Fibroblast of skin of scalp (primary cell): ENCODE measurements around the gene SPDYC.
A peak's percentile ranks its signal among the peaks of the same experiment; 100 is the strongest.
"Not testable (repeated sequence)": the region's sequence is repeated elsewhere in the genome, so short reads cannot be mapped to it uniquely, and the experiment has no call there.

ENCODE experiments used
- DNase-seq: peaks from one replicate; pipeline ENCODE4 v3.0.0-alpha.2; 2013

The SPDYC gene

GRCh38 chr11:65134240-65134951 lies 35.6 kb upstream of the SPDYC start, which contains the start of gene SYVN1:
Gene SYVN1 (minus strand): TSS chr11:65134519. CDS start chr11:65133601, 918 bp downstream.
- DNase-seq = peak; percentile 91

- peak; percentile 96 for DNase-seq
Measured at GRCh38 chr11:65134952-65135632, 34.9 kb upstream of the SPDYC start.

DNA sequence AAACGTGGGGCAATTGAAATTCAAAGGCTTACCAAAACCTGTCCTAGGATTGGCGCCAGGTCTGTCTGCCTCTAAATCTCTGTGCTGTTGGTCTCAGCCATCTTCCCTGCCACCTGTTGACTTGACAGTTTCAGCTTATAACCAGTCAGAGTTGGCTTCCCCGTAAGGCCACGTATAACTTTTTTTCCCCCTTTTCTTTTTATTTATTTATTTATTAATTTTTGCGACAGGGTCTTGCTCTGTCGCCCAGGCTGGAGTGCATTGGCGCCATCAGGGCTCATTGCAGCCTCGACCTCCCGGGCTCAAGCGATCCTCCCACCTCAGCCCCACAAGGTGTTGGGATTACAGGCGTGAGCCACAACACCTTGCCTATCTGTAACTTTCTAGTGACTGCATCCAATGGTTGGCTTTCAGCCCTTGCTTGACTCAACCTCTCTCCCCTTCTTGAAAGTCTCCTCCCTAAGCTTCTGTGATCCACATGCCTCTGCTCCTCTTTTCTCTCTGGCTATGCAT lies 34.3 kb upstream of the SPDYC start:
- DNase-seq = no peak

DNA sequence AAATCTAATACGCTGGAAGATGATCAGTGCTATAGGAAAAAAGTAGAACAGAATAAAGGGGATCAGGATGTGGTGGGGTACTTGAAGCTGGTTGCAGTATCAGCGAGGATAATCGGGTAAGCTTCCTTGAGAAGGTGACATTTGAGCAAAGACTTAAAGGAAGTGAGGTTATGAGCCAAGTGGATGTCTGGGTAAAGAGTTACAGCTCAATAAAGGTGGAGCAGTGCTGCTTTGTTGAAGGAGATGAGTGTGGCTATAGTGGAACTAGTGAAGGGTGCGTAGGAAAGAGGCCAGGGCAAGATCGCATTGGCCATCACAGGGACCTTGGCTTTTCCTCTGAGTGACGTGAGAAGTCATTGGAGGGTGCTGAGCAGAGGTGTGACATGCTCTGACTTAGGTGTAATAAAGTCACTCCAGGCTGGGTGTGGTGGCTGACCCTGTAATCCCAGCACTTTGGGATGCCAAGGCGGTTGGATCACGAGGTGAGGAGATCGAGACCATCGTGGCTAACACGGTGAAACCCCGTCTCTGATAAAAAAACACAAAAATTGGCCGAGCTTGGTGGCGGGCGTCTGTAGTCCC lies 33.4 kb upstream of the SPDYC start:
- no peak for DNase-seq

DNA sequence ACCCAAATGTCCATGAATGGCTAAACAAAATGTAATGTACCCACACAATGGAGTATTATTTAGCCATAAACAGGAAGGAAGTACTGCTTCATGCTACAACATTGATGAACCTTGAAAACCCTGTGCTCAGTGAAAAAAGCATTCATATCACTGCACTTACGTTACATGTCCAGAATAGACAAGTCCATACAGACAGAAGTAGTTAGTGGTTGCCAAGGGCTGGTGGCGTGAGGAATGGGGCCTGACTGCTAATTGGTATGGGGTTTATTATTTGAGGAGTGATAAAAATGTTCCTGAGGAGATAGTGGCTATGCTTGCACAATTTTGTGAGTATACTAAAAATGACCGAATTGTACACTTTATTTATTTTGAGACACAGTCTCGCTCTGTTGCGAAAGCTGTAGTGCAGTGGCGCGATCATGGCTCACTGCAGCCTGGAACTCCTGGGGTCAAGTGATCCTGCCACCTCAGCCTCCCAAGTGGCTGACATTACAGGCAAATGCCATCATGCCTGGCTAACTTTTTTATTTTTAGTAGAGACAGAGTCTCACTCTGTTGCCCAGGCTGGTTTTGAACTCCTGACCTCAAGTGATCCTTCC lies 28.0 kb upstream of the SPDYC start:
- no peak for DNase-seq

DNA sequence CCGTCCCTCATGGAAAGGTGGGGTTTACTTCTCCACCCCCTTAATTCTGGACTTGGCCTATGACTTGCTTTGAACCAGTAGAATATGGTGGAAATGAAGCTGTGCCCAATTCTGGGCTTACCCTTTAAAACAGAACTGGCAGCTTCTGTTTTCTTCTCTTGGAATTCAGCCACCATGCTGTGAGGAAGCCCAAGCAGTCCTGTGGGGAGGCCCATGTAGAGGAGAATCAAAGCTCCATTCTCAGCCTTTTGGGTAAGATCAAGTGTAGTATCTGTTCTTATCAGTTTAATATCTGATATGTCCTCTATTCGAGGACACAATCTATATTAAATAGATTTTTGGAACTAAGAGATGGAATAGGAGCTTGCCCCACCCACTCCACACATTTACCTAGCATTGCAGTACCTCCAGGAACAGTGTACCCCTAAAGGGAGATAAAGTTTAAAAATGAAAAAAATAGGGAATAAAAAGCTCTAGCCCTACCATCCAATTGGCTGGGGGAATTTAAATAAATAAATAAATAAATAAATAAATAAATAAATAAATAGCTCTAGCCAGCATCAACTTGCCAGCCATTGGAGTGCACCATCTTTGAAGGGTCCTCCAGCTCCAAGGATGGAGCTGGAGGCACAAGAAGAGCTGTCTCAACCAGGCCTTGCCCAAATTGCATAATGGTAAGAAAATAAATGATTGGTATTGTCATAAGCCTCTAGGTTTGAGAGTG lies 22.5 kb upstream of the SPDYC start:
- DNase-seq = no peak

- no peak for DNase-seq
Measured at GRCh38 chr11:65148657-65149056, 21.4 kb upstream of the SPDYC start.

- not testable (repeated sequence) for DNase-seq
Measured at GRCh38 chr11:65150131-65150508, 19.9 kb upstream of the SPDYC start.

GRCh38 chr11:65150509-65151299 lies 19.3 kb upstream of the SPDYC start:
- DNase-seq = peak; percentile 90

DNA sequence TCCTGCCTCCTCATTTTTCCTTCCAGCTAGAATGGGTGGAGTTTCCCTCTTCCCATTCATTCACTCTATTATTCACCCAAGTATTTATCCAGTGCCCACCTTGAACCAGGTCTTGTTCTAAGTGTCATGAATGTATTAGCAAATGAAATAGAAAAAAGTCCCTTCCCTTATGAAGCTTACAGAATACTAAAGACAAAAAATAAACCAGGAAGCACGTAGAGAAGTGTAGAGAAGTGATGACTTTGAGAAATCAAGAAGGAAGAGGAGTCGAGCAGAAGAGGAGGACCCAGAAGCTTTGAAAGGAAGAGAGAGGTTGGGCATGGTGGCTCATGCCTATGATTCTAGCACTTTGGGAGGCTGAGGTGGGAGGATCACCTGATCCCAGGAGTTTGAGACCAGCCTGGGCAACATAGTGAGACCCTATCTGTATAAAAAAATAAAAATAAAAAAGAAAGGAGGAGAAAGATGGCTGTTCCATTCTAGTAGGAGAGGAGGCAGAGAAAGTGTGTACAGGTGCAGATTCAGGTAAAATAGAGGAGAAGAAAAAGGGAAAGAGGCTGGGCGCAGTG lies 18.6 kb upstream of the SPDYC start:
- no peak for DNase-seq

DNA sequence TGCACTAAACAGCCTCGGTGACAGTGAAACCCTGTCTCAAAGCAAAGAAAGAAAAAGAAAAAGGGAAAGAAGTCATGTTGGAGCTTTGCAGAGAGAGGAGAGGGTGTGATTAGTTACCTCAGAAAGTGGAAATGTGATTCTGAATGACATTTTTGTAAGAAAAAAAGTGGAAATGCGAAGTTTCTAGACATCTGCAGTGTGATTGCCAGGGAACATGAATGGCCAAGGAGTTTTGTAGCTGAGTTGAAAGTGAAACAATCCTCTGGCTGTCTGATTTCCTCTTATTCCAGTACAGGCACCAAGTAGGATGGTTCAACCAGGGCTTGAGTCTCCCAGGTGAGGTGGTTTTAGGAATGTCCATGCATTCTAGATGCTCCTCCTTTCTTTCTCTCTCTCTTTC lies 17.9 kb upstream of the SPDYC start:
- no peak for DNase-seq

GRCh38 chr11:65156256-65156655 lies 13.8 kb upstream of the SPDYC start:
- no peak for DNase-seq

- no peak for DNase-seq
Measured at GRCh38 chr11:65156926-65157325, 13.1 kb upstream of the SPDYC start.

GRCh38 chr11:65157336-65157735 lies 12.7 kb upstream of the SPDYC start:
- no peak for DNase-seq

DNA sequence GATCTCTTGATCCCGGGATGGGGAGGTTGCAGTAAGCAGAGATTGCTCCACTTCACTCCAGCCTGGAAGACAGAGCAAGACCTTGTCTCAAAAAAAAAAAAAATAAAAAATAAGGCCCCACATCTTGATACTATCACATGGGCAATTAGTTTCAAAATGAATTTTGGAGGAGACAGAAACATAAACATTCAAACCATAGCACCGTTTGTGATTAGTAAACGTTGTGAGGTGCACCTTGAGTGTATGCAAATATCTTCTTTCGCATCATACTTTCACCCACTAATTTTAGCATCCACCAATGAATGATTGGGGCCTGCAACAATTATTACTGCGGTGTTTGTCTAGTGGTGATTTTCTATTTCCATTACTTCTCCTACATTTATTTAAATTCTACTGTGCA lies 11.0 kb upstream of the SPDYC start:
- DNase-seq = no peak

DNA sequence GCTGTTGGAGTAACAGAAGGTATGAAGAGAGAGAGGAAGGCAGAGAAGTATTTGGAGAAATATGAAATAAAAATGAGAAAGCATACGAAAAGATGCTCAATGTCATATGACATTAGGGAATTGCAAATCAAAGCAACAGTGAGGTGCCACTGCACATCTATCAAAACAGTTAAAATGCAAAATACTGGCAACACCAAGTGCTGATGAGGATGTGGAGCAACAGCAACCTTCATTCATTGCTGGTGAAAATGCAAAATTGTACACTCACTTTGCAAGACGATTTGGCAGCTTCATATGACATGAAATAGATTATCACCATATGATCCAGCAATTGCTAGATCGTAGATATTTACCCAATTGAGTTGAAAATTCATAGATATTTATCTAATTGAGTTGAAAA lies 9.4 kb upstream of the SPDYC start:
- no peak for DNase-seq

DNA sequence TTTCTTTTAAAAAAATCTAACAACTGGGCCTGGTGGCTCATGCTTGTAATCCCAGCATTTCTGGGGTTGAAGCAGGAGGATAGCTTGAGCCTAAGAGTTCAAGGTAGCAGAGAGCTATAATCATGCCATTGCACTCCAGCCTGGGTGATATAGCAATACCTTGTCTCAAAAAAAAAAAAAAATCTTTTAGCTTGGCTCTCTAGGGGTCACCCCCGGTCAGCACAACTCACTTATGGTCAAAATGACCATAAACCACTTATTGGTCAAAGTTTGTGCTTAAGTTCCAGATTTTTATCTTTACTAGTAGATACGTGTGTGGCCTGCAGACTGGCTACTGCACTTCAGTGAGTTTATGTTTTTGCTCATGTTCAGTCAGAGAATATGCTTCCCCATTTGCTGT lies 6.3 kb upstream of the SPDYC start:
- DNase-seq = no peak

DNA sequence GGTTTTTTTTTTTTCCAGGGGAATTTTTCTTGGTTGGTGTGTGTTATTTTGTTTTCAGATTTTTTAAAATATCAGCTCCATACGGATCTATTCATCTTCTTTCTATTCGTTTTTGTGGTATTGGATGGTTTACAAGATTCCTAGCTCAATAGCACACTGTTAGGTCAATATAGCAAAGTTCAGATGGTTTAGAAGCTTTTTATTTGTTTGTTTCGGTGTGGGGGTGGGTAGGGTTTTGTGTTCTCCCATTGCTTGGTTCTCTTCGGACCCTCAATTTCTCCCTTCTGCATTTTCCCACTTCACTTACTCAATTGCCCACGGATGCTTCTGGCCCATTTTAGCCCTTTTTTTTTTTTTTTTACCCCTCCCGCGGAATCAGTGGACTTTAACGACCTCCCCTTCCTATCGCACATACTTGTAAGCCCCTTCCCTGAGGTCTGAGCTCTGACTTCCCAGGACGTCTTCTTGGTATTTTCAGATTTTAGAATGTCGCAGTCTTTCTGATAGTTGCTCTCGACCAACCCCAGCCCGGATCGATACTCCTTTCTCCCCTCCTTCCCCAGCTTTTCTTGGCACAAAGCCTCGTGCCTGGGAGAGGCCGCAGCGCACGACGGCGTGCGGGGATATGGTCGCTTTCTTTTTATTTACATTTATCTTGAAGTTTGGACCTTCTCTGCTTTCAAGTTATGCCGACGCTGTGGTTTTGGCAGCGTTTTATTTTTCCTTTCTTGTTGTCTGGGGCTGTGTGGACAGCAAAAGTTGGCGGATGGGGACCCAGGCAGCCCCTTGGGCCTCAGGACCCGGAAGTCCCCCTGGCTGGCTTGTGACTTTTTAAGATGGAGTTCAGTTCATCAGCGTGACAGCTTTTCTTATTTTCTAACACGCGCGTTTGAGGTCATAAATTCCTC lies 4.4 kb upstream of the SPDYC start:
- DNase-seq = no peak

GRCh38 chr11:65166893-65167292 lies 3.1 kb upstream of the SPDYC start:
- DNase-seq = no peak

DNA sequence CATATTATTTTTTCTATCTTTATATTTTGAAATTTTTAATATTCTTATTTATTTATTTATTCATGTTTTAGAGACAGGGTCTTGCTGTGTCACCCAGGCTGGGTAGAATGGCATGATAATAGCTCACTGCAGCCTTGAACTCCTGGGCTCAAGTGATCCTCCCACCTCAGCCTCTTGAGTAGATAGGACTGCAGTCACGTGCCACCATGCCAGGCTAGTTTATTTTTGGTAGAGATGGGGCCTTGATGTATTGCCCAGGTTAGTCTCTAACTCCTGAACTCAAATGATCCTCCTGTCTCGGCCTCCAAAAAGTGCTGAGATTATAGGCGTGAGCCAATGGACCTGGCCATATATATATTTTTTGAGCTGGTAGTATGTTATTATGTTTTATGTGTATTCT lies 2.4 kb upstream of the SPDYC start:
- no peak for DNase-seq
